Smooth muscle cell (in vitro differentiated cells): Measurements from ENCODE around the gene PODXL. TPM values are rescaled to one million over a fixed set of nuclear protein-coding genes. Genes with fewer than 3 reads are reported as not detected.

ENCODE experiments used
- DNase-seq: peaks from one replicate; lab custom pipeline; 2025; ENCODE audit not compliant: unreplicated experiment; lab: John Stamatoyannopoulos, UW
- H2AFZ ChIP-seq: fragments of 200-600 bp; sonication (generic); 2 replicates; pipeline ENCODE4 v1.6.0; 2016; ENCODE audit warnings: antibody characterized with exemption, low read depth, mild to moderate bottlenecking
- H3F3A ChIP-seq: fragments of 200-600 bp; sonication (generic); 2 replicates; pipeline ENCODE4 v1.6.0; 2017; ENCODE audit warnings: antibody characterized with exemption, low read depth
- H3K27ac ChIP-seq: fragments of 200-600 bp; sonication (generic); 2 replicates; pipeline ENCODE4 v1.5.1; 2016; ENCODE audit warnings: low read depth, mild to moderate bottlenecking
- H3K27me3 ChIP-seq: fragments of 200-600 bp; sonication (generic); 2 replicates; pipeline ENCODE4 v1.6.1; 2016; ENCODE audit warnings: low read depth, mild to moderate bottlenecking
- H3K36me3 ChIP-seq: fragments of 200-600 bp; sonication (generic); 2 replicates; pipeline ENCODE4 v1.5.1; 2016; ENCODE audit warnings: low read depth
- H3K4me1 ChIP-seq: fragments of 200-600 bp; sonication (generic); 2 replicates; pipeline ENCODE4 v1.5.1; 2016; ENCODE audit warnings: low read depth
- H3K4me2 ChIP-seq: fragments of 200-600 bp; sonication (generic); 2 replicates; pipeline ENCODE4 v1.6.0; 2016; ENCODE audit warnings: mild to moderate bottlenecking
- H3K4me3 ChIP-seq: fragments of 200-600 bp; sonication (generic); 2 replicates; pipeline ENCODE4 v1.5.1; 2016; ENCODE audit warnings: mild to moderate bottlenecking
- H3K79me2 ChIP-seq: fragments of 200-600 bp; sonication (generic); 2 replicates; pipeline ENCODE4 v1.6.0; 2016; ENCODE audit warnings: low read depth, mild to moderate bottlenecking
- H3K9ac ChIP-seq: fragments of 200-600 bp; sonication (generic); 2 replicates; pipeline ENCODE4 v1.6.0; 2016; ENCODE audit warnings: low read depth
- H3K9me3 ChIP-seq: fragments of 200-600 bp; sonication (generic); replicated peaks from 2 replicates; pipeline ENCODE4 v1.5.1; 2016; ENCODE audit warnings: low read depth
- H4K20me1 ChIP-seq: fragments of 200-600 bp; sonication (generic); 2 replicates; pipeline ENCODE4 v1.6.0; 2016; ENCODE audit warnings: low read depth
- WGBS: methylation state at CpG from one replicate; pipeline ENCODE4 v1.1.7; 2016; ENCODE audit warnings: low lambda C conversion rate; 5-methylcytosine and 5-hydroxymethylcytosine counted together
- polyA plus RNA-seq: library from polyadenylated mRNA; unstranded; fragments of >200 nt; fragmentation: Nextera tagmentation; extraction: Ambion mirVana; gene quantifications from 2 replicates; pipeline ENCODE4 v1.2.1, GENCODE V29; 2016
- total RNA-seq: library from RNA; depleted of rRNA; stranded (reverse); fragments of >200 nt; gene quantifications from 2 replicates; pipeline ENCODE4 v1.2.3, GENCODE V29; 2014
- TF ChIP-seq, protein P1 (sequence below): fragments of 200-600 bp; sonication (generic); IDR thresholded peaks from 2 replicates; pipeline ENCODE4 v1.5.1; 2017; ENCODE audit warnings: borderline replicate concordance, mild to moderate bottlenecking, antibody characterized with exemption; ENCODE audit not compliant: insufficient read depth, poor library complexity, severe bottlenecking

PODXL gene
- total and polyA plus RNA-seq, 2 experiments from 2014 or later, result 2.1 to 10.8 TPM

GRCh38 chr7:131603932-131604331, 47.5 kb upstream of the PODXL start:
- H3K27ac ChIP-seq, result peak overlapping the region; percentile 19
- peak overlapping the region; percentile 45 for H2AFZ ChIP-seq
- no peaks in the 10 kb centered on the region for H3K9me3 ChIP-seq
- H3K27me3 ChIP-seq, result no peaks in the 10 kb centered on the region
- H3K4me3 ChIP-seq, result no peak overlapping the region
- no peak overlapping the region for H3K9ac ChIP-seq
- no peaks in the 10 kb centered on the region for H3K36me3 ChIP-seq
- no peak for DNase-seq
- H3K4me2 ChIP-seq, result peak overlapping the region; percentile 72
- peaks cover 67% of the 10 kb centered on the region for H3K4me1 ChIP-seq
- no peaks in the 10 kb centered on the region for H4K20me1 ChIP-seq
- H3F3A ChIP-seq, result no peaks in the 10 kb centered on the region
- no peaks in the 10 kb centered on the region for H3K79me2 ChIP-seq
- WGBS, result 72% methylated on average over 2 of the region's 2 CpGs
- TF ChIP-seq, protein P1, sequence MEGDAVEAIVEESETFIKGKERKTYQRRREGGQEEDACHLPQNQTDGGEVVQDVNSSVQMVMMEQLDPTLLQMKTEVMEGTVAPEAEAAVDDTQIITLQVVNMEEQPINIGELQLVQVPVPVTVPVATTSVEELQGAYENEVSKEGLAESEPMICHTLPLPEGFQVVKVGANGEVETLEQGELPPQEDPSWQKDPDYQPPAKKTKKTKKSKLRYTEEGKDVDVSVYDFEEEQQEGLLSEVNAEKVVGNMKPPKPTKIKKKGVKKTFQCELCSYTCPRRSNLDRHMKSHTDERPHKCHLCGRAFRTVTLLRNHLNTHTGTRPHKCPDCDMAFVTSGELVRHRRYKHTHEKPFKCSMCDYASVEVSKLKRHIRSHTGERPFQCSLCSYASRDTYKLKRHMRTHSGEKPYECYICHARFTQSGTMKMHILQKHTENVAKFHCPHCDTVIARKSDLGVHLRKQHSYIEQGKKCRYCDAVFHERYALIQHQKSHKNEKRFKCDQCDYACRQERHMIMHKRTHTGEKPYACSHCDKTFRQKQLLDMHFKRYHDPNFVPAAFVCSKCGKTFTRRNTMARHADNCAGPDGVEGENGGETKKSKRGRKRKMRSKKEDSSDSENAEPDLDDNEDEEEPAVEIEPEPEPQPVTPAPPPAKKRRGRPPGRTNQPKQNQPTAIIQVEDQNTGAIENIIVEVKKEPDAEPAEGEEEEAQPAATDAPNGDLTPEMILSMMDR, result no peak

- Histone ChIP-seq H3K27me3 (no peaks in the 10 kb centered on the region), H3K4me2 (peak overlapping the region; percentile 45), H4K20me1 (no peaks in the 10 kb centered on the region), H3F3A (no peaks in the 10 kb centered on the region), H3K9me3 (no peaks in the 10 kb centered on the region), H3K4me1 (peaks cover 64% of the 10 kb centered on the region), H3K27ac (no peak overlapping the region), H2AFZ (no peak overlapping the region), H3K4me3 (no peak overlapping the region), H3K36me3 (no peaks in the 10 kb centered on the region), H3K9ac (no peak overlapping the region), H3K79me2 (no peaks in the 10 kb centered on the region)
- 29% methylated on average over 5 of the region's 5 CpGs for WGBS
- no peak for DNase-seq
- TF ChIP-seq, protein P1, result no peak
Observed at GRCh38 chr7:131602994-131603372, 46.6 kb upstream of the PODXL start.

- Histone ChIP-seq H3K27me3 (no peaks in the 10 kb centered on the region), H3K4me3 (no peak overlapping the region), H2AFZ (no peak overlapping the region), H3K4me1 (peaks cover 59% of the 10 kb centered on the region), H3K9ac (no peak overlapping the region), H3K4me2 (peak overlapping the region; percentile 45), H3F3A (no peaks in the 10 kb centered on the region), H3K36me3 (no peaks in the 10 kb centered on the region), H3K9me3 (no peaks in the 10 kb centered on the region), H3K27ac (no peak overlapping the region), H3K79me2 (no peaks in the 10 kb centered on the region), H4K20me1 (no peaks in the 10 kb centered on the region)
- WGBS, result 72% methylated on average over 12 of the region's 12 CpGs
- no peak for DNase-seq
- TF ChIP-seq, protein P1, result no peak
Observed at GRCh38 chr7:131602304-131602993, 46.0 kb upstream of the PODXL start.
